Transverse colon (tissue), 4 donors: ENCODE results near the gene C19orf12. TPM values are rescaled to one million over a fixed set of nuclear protein-coding genes. Genes with fewer than 3 reads are reported as not detected.

Experiments
- DNase-seq: peaks from one replicate; pipeline ENCODE4 v3.0.0-alpha.2; 2019
- H3K27ac ChIP-seq, 4 donors: fragments of 200-600 bp; sonication (generic); 2 replicates each; pipeline ENCODE4 v1.5.1; 2016 to 2018; ENCODE audit warnings: inconsistent platforms in 4 of 4
- H3K27me3 ChIP-seq: fragments of 200-600 bp; sonication (generic); 2 replicates; pipeline ENCODE4 v1.5.1; 2017; ENCODE audit warnings: inconsistent platforms
- H3K36me3 ChIP-seq, 4 donors: fragments of 200-600 bp; sonication (generic); 2 replicates each; pipeline ENCODE4 v1.5.1; 2017 to 2019; ENCODE audit warnings: inconsistent platforms in 4 of 4
- H3K4me1 ChIP-seq, 4 donors: fragments of 200-600 bp; sonication (generic); 2 replicates each; pipeline ENCODE4 v1.5.1; 2017 to 2020; ENCODE audit warnings: inconsistent platforms in 4 of 4
- H3K4me3 ChIP-seq, 4 donors: fragments of 200-600 bp; sonication (generic); 1 replicate in 1 of 4; 2 replicates in 3 of 4; pipeline versions ENCODE4 v1.5.1 to v1.6.1; 2017 to 2019; ENCODE audit warnings: inconsistent platforms in 4 of 4
- H3K9me3 ChIP-seq, 2 donors: fragments of 200-600 bp; sonication (generic); 2 replicates each; pipeline ENCODE4 v1.5.1; 2017 to 2019; ENCODE audit warnings: inconsistent platforms in 2 of 2
- EP300 ChIP-seq: sonication (generic); formaldehyde crosslinking; IDR thresholded peaks from one replicate; pipeline ENCODE4 v1.6.1; 2017; ENCODE audit warnings: antibody characterized with exemption, low read depth
- POLR2A ChIP-seq: fragments of 450-650 bp; IDR thresholded peaks from one replicate; pipeline ENCODE4 v1.6.1; 2016; ENCODE audit warnings: antibody characterized with exemption, mild to moderate bottlenecking, moderate library complexity
- POLR2AphosphoS5 ChIP-seq, 3 donors: sonication (generic); formaldehyde crosslinking; IDR thresholded peaks; one replicate each; pipeline ENCODE4 v1.6.1; 2016; ENCODE audit warnings: antibody characterized with exemption in 3 of 3
- WGBS, 2 donors: methylation state at CpG; one replicate each; pipeline ENCODE4 v1.1.5; 2018; ENCODE audit warnings: low coverage in 1 of 2; 5-methylcytosine and 5-hydroxymethylcytosine counted together
- in situ Hi-C, 4 donors: fragments of 200-750 bp; cut with MboI; loops; one replicate each; pipeline versions ENCODE4 v1.15.0 to v1.15.1; 2017; ENCODE audit warnings: low sequenced_read_pairs in 3 of 4, low pct_ligation_motif_present in 1 of 4, low pct_unique_long_range_greater_than_20kb in 1 of 4
- intact Hi-C: fragments of 100-400 bp; cut with DNase I; formaldehyde crosslinking; loops from one replicate; pipeline ENCODE4 v1.15.1; 2023; ENCODE audit warnings: low total_unique reads
- total RNA-seq, 4 donors: library from RNA; depleted of rRNA; stranded (reverse); fragments of >200 nt; gene quantifications; one replicate each; pipeline ENCODE4 v1.1.0, GENCODE V29; 2016
- TF ChIP-seq, protein P1 (sequence below), 5 experiments: fragments of 200-600 bp in 3 of 5; fragments of 450-650 bp in 2 of 5; sonication (generic) in 3 of 5; IDR thresholded peaks; 1 replicate in 2 of 5; 2 replicates in 3 of 5; pipeline ENCODE4 v1.5.1; 2016 to 2017; ENCODE audit warnings: antibody characterized with exemption in 5 of 5, inconsistent platforms in 3 of 5, mild to moderate bottlenecking in 2 of 5, moderate library complexity in 1 of 5

C19orf12 gene
- total RNA-seq, 4 donors from 2014 or later = 13.9 to 33.3 (median 21.4) TPM

- intact Hi-C loops (no loop called here), in situ Hi-C loops (no loop called here)
- no peaks in the 10 kb centered on the region for H3K36me3 ChIP-seq
- H3K4me3 ChIP-seq = no peak overlapping the region
- H3K27me3 ChIP-seq = peaks cover 9% of the 10 kb centered on the region
- no peaks in the 10 kb centered on the region for H3K9me3 ChIP-seq
- 81 to 83% methylated on average over 5 to 7 of the region's 7 CpGs for WGBS, 2 donors
- no peaks in the 10 kb centered on the region for H3K4me1 ChIP-seq
- H3K27ac ChIP-seq = no peak overlapping the region
- DNase-seq = no peak
- TF ChIP-seq POLR2A (no peak), EP300 (no peak), POLR2AphosphoS5 (IDR thresholded peaks at IDR 0.05) (no peak)
- TF ChIP-seq, protein P1, sequence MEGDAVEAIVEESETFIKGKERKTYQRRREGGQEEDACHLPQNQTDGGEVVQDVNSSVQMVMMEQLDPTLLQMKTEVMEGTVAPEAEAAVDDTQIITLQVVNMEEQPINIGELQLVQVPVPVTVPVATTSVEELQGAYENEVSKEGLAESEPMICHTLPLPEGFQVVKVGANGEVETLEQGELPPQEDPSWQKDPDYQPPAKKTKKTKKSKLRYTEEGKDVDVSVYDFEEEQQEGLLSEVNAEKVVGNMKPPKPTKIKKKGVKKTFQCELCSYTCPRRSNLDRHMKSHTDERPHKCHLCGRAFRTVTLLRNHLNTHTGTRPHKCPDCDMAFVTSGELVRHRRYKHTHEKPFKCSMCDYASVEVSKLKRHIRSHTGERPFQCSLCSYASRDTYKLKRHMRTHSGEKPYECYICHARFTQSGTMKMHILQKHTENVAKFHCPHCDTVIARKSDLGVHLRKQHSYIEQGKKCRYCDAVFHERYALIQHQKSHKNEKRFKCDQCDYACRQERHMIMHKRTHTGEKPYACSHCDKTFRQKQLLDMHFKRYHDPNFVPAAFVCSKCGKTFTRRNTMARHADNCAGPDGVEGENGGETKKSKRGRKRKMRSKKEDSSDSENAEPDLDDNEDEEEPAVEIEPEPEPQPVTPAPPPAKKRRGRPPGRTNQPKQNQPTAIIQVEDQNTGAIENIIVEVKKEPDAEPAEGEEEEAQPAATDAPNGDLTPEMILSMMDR (IDR thresholded peaks at IDR 0.05) = no peak
Measured at GRCh38 chr19:29651622-29652394, 63.3 kb downstream of the C19orf12 start.

DNA sequence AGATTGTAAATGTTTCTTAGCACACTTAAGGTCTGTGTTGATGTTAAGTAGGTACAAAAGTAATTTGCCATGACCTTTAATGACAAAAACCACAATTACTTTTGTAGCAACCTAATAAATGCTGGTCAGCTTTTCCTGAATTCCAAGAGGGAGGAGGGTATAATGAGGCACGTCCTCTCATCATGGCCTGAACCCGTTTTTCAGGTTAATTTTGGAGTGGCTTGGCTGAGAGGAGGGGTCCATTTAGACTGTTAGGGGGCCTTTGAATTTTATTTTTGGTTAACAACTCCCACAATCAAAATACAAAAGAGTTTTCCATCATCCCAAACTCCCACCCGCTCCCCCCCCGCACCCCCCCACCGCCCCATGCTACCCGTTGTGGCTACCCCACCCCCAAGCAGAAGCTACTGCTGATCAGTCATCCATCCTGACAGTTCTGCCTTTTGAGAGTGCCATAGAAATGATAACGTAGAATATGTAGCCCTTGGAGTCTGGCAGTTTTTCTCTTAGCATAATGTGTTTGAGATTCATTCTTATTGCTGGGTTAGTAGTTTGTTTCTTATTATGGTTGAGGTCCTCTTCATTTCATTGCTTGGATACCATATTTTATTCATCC lies 64.2 kb downstream of the C19orf12 start:
- Histone ChIP-seq H3K36me3 (no peaks in the 10 kb centered on the region), H3K27me3 (peaks cover 9% of the 10 kb centered on the region), H3K4me3 (no peak overlapping the region), H3K4me1 (peaks cover 0 to 3% (median 0%) of the 10 kb centered on the region in 4 donors), H3K9me3 (no peaks in the 10 kb centered on the region), H3K27ac (no peak overlapping the region)
- in situ Hi-C loops (no loop called here), intact Hi-C loops (no loop called here)
- TF ChIP-seq POLR2AphosphoS5 (IDR thresholded peaks at IDR 0.05) (no peak), POLR2A (no peak), EP300 (no peak)
- TF ChIP-seq, protein P1 (IDR thresholded peaks at IDR 0.05) = no peak
- no peak for DNase-seq
- 48 to 60% methylated on average over 7 of the region's 7 CpGs for whole genome bisulfite sequencing, 2 donors

Other genes starting within 250 kb of the C19orf12 start
- gene VSTM2B, start 189.3 kb downstream of the C19orf12 start, total RNA-seq = not detected
- gene POP4, start 109.0 kb downstream of the C19orf12 start, total RNA-seq = 10 to 100 TPM in 3 of 4 donors, 1 to 10 TPM in 1; 6.4 to 59.7 (median 38.7) TPM
- 10 to 100 TPM in 3 of 4 donors, 1 to 10 TPM in 1; 8.6 to 38.8 (median 14.2) TPM for gene PLEKHF1, start 49.8 kb downstream of the C19orf12 start, total RNA-seq
- 10 to 100 TPM in 1 of 4 donors, 1 to 10 TPM in 3; 1.7 to 30.3 (median 5.8) TPM for gene CCNE1, start 96.7 kb upstream of the C19orf12 start, total RNA-seq
- gene URI1, start 227.0 kb upstream of the C19orf12 start, total RNA-seq = 100 to 1,000 TPM in 1 of 4 donors, 10 to 100 TPM in 3; 28.1 to 146 (median 48.0) TPM